Measurements from ENCODE around the gene PAX3.

GRCh38 chr2:222319586-222320435 lies 21.0 kb upstream of the PAX3 start:
- TF ChIP-seq CTCF (IDR thresholded peaks at IDR 0.05; ENCODE audit: borderline replicate concordance, extremely low read depth, low read length, poor library complexity, severe bottlenecking) (no peak), EZH2 (IDR thresholded peaks at IDR 0.05; ENCODE audit: borderline replicate concordance, low read depth, low read length, severe bottlenecking) (no peak)
